ENCODE measurements around the gene APBA1. TPM values are rescaled to one million over a fixed set of nuclear protein-coding genes. Genes with fewer than 3 reads are reported as not detected.

Gene APBA1
- total and polyA plus RNA-seq, 5 donors from 2014 or later, result 0.20 TPM; not detected in 4

DNA sequence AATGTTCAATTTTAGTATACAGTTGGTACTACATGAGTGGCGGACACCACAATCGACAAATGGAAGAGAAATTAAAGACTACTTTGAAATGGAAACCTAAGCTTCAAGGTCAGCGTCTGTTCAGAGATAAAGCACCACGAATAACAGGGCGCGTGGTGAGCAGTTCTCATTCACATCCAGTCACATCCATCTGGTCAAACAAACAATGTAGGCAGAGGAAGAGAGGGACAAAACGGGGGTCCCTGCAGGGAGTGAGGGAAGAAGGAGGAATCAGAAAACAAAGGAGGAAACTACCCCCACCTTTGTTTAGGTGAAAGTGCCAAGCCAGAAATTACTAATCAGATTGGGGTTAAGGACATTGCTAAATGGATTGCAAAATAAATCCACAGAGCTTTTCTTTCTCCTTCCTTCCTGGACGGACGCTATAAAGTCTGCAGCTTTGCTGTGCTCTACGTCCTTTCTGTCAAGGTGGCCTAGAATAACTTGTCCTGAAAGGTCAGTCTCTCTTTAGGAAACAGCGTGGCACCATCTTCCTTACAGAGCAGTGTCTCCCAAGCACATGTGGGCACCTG, 208.6 kb downstream of the APBA1 start:
- DNase-seq (no peak), ATAC-seq (ENCODE audit: low read depth in 2 of 2) (no peak)
- peaks cover 5% of the 10 kb centered on the region for H3K27me3 Mint-ChIP-seq
- H3K4me1 ChIP-seq (ENCODE audit: control insufficient read depth, insufficient read depth, low read length, poor library complexity, severe bottlenecking), result no peaks in the 10 kb centered on the region
- no peak overlapping the region for H3K4me3 Mint-ChIP-seq
- H3K4me1 Mint-ChIP-seq, result no peaks in the 10 kb centered on the region
- no peak overlapping the region for H3K27ac ChIP-seq (ENCODE audit: insufficient read depth, low read length, poor library complexity, severe bottlenecking)
- no peak overlapping the region for H3K4me3 ChIP-seq (ENCODE audit: low read depth, low read length)
- H3K27me3 ChIP-seq (ENCODE audit: control insufficient read depth, insufficient read depth, low read length), result no peaks in the 10 kb centered on the region
- no peaks in the 10 kb centered on the region for H3K9me3 ChIP-seq (ENCODE audit: control insufficient read depth in 2 of 2, low read length in 2 of 2)
- H3K36me3 ChIP-seq (ENCODE audit: control insufficient read depth, insufficient read depth, low read length), result no peaks in the 10 kb centered on the region
- H3K36me3 Mint-ChIP-seq, result no peaks in the 10 kb centered on the region
- H3K9me3 Mint-ChIP-seq, result peaks cover 0 to 1% (median 0%) of the 10 kb centered on the region in 7 donors
- no peak overlapping the region for H3K27ac Mint-ChIP-seq

DNA sequence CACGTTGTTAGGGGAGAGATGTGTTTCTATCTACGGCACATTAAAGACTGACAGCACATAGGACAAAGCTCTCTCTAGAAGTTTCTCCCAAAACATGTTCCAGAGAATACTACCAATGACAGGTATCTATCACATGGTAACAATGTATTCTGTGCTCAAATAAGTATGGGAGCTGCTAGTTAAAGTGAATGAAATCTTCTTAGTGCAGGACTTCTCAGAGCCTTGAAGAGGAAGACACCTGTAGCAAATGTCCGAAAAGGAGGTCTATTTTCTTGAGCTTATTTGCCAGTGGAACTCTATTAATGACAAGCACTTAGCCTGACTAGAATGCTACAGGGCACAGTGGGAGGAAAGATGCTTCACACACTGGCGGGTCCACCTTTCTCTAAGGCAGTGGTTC, 209.8 kb downstream of the APBA1 start:
- Histone ChIP-seq H3K4me1 (ENCODE audit: control insufficient read depth, insufficient read depth, low read length, poor library complexity, severe bottlenecking) (no peaks in the 10 kb centered on the region), H3K27me3 (ENCODE audit: control insufficient read depth, insufficient read depth, low read length) (no peaks in the 10 kb centered on the region), H3K36me3 (ENCODE audit: control insufficient read depth, insufficient read depth, low read length) (no peaks in the 10 kb centered on the region), H3K9me3 (ENCODE audit: control insufficient read depth in 2 of 2, low read length in 2 of 2) (no peaks in the 10 kb centered on the region), H3K27ac (ENCODE audit: insufficient read depth, low read length, poor library complexity, severe bottlenecking) (no peak overlapping the region), H3K4me3 (ENCODE audit: low read depth, low read length) (no peak overlapping the region)
- H3K4me3 Mint-ChIP-seq, result no peak overlapping the region
- H3K27me3 Mint-ChIP-seq, result peaks cover 9% of the 10 kb centered on the region
- ATAC-seq (ENCODE audit: low read depth in 2 of 2) (no peak), DNase-seq (no peak)
- H3K4me1 Mint-ChIP-seq, result no peaks in the 10 kb centered on the region
- no peak overlapping the region for H3K27ac Mint-ChIP-seq
- H3K9me3 Mint-ChIP-seq, result peaks cover 0 to 1% (median 0%) of the 10 kb centered on the region in 7 donors
- no peaks in the 10 kb centered on the region for H3K36me3 Mint-ChIP-seq

DNA sequence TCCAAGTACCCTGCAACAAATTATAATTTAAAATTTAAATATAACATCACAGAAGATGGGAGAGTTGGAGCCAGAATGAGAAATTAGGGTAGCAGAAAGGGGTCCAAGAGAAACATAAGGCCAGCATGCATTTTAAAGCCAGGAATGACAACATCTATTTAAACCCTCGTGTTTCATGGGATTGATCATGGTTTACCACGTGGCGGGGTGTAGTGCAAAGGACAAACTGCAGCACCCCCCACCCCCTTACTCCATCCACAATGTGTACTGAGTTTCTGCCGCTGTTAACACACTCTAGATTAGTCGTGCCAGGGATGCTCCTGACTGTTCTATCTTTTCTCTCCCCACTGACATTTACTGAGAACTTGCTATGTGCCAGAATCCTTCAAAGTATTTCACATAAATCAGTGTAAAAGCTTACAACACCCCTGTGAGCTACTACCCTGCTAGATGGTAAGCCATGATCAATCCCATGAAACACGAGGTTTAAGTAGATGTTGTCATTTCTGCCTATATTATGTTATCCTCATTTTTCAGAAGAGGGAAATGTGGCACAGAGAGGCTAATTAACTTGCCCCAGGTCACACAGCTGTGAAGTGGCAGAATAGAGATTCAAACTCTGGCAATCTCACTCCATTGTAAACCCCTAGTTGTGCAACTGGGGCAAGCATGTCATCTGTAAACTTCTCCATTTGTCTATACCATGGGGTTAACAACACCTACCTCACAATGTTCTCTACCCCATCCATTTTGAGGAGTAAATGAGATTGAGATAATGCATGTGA, 210.9 kb downstream of the APBA1 start:
- Mint-ChIP-seq H3K27ac (no peak overlapping the region), H3K36me3 (no peaks in the 10 kb centered on the region), H3K4me3 (no peak overlapping the region), H3K27me3 (peaks cover 9% of the 10 kb centered on the region), H3K9me3 (peaks cover 0 to 1% (median 0%) of the 10 kb centered on the region in 7 donors), H3K4me1 (no peaks in the 10 kb centered on the region)
- Histone ChIP-seq H3K9me3 (ENCODE audit: control insufficient read depth in 2 of 2, low read length in 2 of 2) (no peaks in the 10 kb centered on the region), H3K4me3 (ENCODE audit: low read depth, low read length) (no peak overlapping the region), H3K27ac (ENCODE audit: insufficient read depth, low read length, poor library complexity, severe bottlenecking) (no peak overlapping the region), H3K36me3 (ENCODE audit: control insufficient read depth, insufficient read depth, low read length) (no peaks in the 10 kb centered on the region), H3K27me3 (ENCODE audit: control insufficient read depth, insufficient read depth, low read length) (no peaks in the 10 kb centered on the region), H3K4me1 (ENCODE audit: control insufficient read depth, insufficient read depth, low read length, poor library complexity, severe bottlenecking) (no peaks in the 10 kb centered on the region)
- DNase-seq (no peak), ATAC-seq (ENCODE audit: low read depth in 2 of 2) (no peak)

DNA sequence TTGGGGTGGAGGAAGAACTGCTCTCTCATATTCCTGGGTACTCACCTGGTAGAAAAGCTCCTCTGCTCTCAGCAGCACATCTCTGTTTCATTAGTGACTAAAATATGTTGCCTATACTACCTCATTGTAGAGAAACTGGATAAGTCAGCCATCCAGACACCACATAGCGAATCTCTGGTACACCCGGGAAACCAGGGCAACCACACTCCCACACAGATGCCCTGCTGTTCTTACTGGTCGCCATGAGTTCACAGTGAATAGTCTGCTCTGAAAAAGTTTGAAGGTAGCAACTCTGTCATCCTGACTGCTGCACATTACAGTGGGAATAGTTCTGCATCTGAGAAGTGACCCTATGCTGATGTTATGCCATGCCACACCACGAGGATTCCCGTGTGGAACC, 212.2 kb downstream of the APBA1 start:
- DNase-seq (no peak), ATAC-seq (ENCODE audit: low read depth in 2 of 2) (no peak)
- H3K9me3 ChIP-seq (ENCODE audit: control insufficient read depth in 2 of 2, low read length in 2 of 2), result no peaks in the 10 kb centered on the region
- H3K9me3 Mint-ChIP-seq, result peaks cover 0 to 1% (median 0%) of the 10 kb centered on the region in 7 donors
- no peaks in the 10 kb centered on the region for H3K27me3 ChIP-seq (ENCODE audit: control insufficient read depth, insufficient read depth, low read length)
- no peak overlapping the region for H3K27ac Mint-ChIP-seq
- H3K4me1 ChIP-seq (ENCODE audit: control insufficient read depth, insufficient read depth, low read length, poor library complexity, severe bottlenecking), result no peaks in the 10 kb centered on the region
- no peak overlapping the region for H3K27ac ChIP-seq (ENCODE audit: insufficient read depth, low read length, poor library complexity, severe bottlenecking)
- no peaks in the 10 kb centered on the region for H3K36me3 ChIP-seq (ENCODE audit: control insufficient read depth, insufficient read depth, low read length)
- no peak overlapping the region for H3K4me3 ChIP-seq (ENCODE audit: low read depth, low read length)
- H3K36me3 Mint-ChIP-seq, result no peaks in the 10 kb centered on the region
- H3K4me1 Mint-ChIP-seq, result no peaks in the 10 kb centered on the region
- H3K4me3 Mint-ChIP-seq, result no peak overlapping the region
- peaks cover 12% of the 10 kb centered on the region for H3K27me3 Mint-ChIP-seq

DNA sequence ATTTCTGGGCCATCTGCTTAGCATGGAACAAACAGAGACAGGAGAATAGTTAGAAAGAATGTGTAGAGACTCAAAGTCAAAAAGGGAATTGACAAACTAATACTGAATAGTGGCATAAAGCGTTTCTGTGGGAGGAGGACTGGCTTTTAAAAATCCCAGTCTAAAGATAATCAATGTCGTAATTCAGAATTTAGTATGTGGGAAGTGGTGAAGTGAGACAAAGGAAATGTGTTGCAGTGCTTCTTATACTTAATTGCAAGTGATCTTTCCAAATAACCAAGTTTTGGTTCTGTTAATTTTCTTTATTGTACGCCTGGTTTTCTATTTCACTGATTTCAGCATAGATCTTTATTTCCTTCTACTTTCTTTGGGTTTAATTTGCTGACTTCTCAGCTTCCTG, 214.0 kb downstream of the APBA1 start:
- no peaks in the 10 kb centered on the region for H3K9me3 ChIP-seq (ENCODE audit: control insufficient read depth in 2 of 2, low read length in 2 of 2)
- H3K27ac Mint-ChIP-seq, result no peak overlapping the region
- H3K4me1 ChIP-seq (ENCODE audit: control insufficient read depth, insufficient read depth, low read length, poor library complexity, severe bottlenecking), result no peaks in the 10 kb centered on the region
- no peak overlapping the region for H3K27ac ChIP-seq (ENCODE audit: insufficient read depth, low read length, poor library complexity, severe bottlenecking)
- H3K4me1 Mint-ChIP-seq, result no peaks in the 10 kb centered on the region
- H3K9me3 Mint-ChIP-seq, result peaks cover 0 to 1% (median 0%) of the 10 kb centered on the region in 7 donors
- DNase-seq, result no peak
- H3K36me3 Mint-ChIP-seq, result no peaks in the 10 kb centered on the region
- no peak overlapping the region for H3K4me3 ChIP-seq (ENCODE audit: low read depth, low read length)
- no peak for ATAC-seq (ENCODE audit: low read depth in 2 of 2)
- no peaks in the 10 kb centered on the region for H3K36me3 ChIP-seq (ENCODE audit: control insufficient read depth, insufficient read depth, low read length)
- no peak overlapping the region for H3K4me3 Mint-ChIP-seq
- no peaks in the 10 kb centered on the region for H3K27me3 ChIP-seq (ENCODE audit: control insufficient read depth, insufficient read depth, low read length)
- H3K27me3 Mint-ChIP-seq, result peaks cover 12% of the 10 kb centered on the region

DNA sequence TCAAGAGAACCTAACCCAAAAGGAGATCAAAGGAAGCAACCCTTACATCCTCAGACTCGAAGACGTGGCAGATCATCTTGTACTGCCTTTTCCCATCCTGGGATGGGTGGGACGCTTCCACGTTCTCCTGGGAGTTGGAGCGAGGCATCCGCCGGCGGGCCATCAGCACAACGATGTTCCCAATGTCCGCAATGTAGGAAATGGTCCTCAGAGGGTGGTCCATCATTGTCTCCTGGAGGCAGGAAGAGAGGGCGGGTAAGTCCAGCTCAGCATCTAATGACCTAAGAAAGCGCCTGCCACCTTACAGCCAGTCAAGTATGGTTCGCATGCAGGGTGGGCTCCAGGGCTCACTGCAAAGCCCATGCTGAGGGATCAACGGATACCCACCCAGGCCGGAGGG, 216.0 kb downstream of the APBA1 start:
- Histone ChIP-seq H3K4me3 (ENCODE audit: low read depth, low read length) (no peak overlapping the region), H3K27me3 (ENCODE audit: control insufficient read depth, insufficient read depth, low read length) (no peaks in the 10 kb centered on the region), H3K9me3 (ENCODE audit: control insufficient read depth in 2 of 2, low read length in 2 of 2) (no peaks in the 10 kb centered on the region), H3K27ac (ENCODE audit: insufficient read depth, low read length, poor library complexity, severe bottlenecking) (no peak overlapping the region), H3K36me3 (ENCODE audit: control insufficient read depth, insufficient read depth, low read length) (no peaks in the 10 kb centered on the region), H3K4me1 (ENCODE audit: control insufficient read depth, insufficient read depth, low read length, poor library complexity, severe bottlenecking) (no peaks in the 10 kb centered on the region)
- DNase-seq (no peak), ATAC-seq (ENCODE audit: low read depth in 2 of 2) (no peak)
- Mint-ChIP-seq H3K27me3 (peaks cover 8% of the 10 kb centered on the region), H3K36me3 (no peaks in the 10 kb centered on the region), H3K27ac (no peak overlapping the region), H3K4me3 (no peak overlapping the region), H3K9me3 (no peaks in the 10 kb centered on the region), H3K4me1 (no peaks in the 10 kb centered on the region)

DNA sequence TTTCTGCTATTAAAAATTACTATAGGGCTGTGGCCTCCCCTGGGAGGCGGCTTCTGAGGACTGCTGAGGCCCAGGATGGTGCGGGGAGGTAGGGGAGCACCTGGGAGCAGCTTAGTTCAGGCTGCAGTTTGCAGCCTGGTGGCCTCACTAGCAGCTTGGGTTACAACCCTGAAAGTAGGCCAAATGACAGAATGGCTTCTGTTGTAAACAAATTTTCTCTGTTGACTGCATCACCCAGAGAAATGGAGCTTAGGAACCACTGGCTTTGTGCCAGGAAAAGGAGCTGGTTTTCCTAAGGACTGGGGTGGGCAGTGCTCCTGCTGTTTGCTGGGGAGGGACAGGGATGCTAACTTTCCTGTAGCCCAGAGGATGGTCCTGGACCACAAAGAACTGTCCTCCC, 216.9 kb downstream of the APBA1 start:
- no peak overlapping the region for H3K4me3 ChIP-seq (ENCODE audit: low read depth, low read length)
- Mint-ChIP-seq H3K36me3 (no peaks in the 10 kb centered on the region), H3K27ac (no peak overlapping the region), H3K4me3 (no peak overlapping the region), H3K27me3 (peaks cover 13% of the 10 kb centered on the region), H3K9me3 (no peaks in the 10 kb centered on the region), H3K4me1 (no peaks in the 10 kb centered on the region)
- no peaks in the 10 kb centered on the region for H3K4me1 ChIP-seq (ENCODE audit: control insufficient read depth, insufficient read depth, low read length, poor library complexity, severe bottlenecking)
- DNase-seq (no peak), ATAC-seq (ENCODE audit: low read depth in 2 of 2) (no peak)
- no peaks in the 10 kb centered on the region for H3K27me3 ChIP-seq (ENCODE audit: control insufficient read depth, insufficient read depth, low read length)
- no peak overlapping the region for H3K27ac ChIP-seq (ENCODE audit: insufficient read depth, low read length, poor library complexity, severe bottlenecking)
- H3K36me3 ChIP-seq (ENCODE audit: control insufficient read depth, insufficient read depth, low read length), result no peaks in the 10 kb centered on the region
- no peaks in the 10 kb centered on the region for H3K9me3 ChIP-seq (ENCODE audit: control insufficient read depth in 2 of 2, low read length in 2 of 2)

DNA sequence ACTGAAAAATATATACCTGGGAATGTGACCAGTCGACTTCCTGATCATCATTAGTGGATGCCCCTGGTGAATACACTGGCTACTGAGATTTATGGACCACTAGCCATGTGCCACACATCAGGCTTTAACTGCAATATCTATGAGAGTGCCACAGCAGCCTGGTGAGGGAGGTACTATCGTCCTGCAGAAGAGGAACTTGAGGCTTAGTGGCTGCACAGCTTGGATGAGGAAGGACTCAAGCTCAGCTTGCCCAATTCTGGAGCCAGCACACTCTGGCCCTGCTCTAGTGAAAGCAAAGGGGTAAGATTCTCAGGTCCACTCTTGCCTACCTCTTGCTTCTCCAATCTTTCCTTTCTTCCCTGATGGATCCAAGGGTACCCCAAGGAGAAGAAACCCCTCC, 217.8 kb downstream of the APBA1 start:
- Histone ChIP-seq H3K36me3 (ENCODE audit: control insufficient read depth, insufficient read depth, low read length) (no peaks in the 10 kb centered on the region), H3K4me3 (ENCODE audit: low read depth, low read length) (no peak overlapping the region), H3K27ac (ENCODE audit: insufficient read depth, low read length, poor library complexity, severe bottlenecking) (no peak overlapping the region), H3K4me1 (ENCODE audit: control insufficient read depth, insufficient read depth, low read length, poor library complexity, severe bottlenecking) (no peaks in the 10 kb centered on the region), H3K9me3 (ENCODE audit: control insufficient read depth in 2 of 2, low read length in 2 of 2) (no peaks in the 10 kb centered on the region), H3K27me3 (ENCODE audit: control insufficient read depth, insufficient read depth, low read length) (no peaks in the 10 kb centered on the region)
- Mint-ChIP-seq H3K27ac (no peak overlapping the region), H3K27me3 (peaks cover 13% of the 10 kb centered on the region), H3K4me3 (no peak overlapping the region), H3K36me3 (no peaks in the 10 kb centered on the region), H3K4me1 (no peaks in the 10 kb centered on the region), H3K9me3 (no peaks in the 10 kb centered on the region)
- ATAC-seq (ENCODE audit: low read depth in 2 of 2) (no peak), DNase-seq (no peak)

Data from CD4-positive, CD25-positive, alpha-beta regulatory T cell (primary cell).